HepG2 (cell line): ENCODE data around the gene AP2S1. TPM values are rescaled to one million over a fixed set of nuclear protein-coding genes. Genes with fewer than 3 reads are reported as not detected.

Experiments used
- ADNP ChIP-seq: sonication (generic); formaldehyde crosslinking; IDR thresholded peaks from 2 replicates; pipeline ENCODE4 v1.4.0; 2020; ENCODE audit warnings: missing genetic modification reagents
- AGO1 ChIP-seq: fragments of 200-400 bp; formaldehyde crosslinking; IDR thresholded peaks from 2 replicates; pipeline ENCODE4 v1.6.1; 2017; ENCODE audit warnings: mild to moderate bottlenecking, low read depth, low read length, moderate library complexity; ENCODE audit not compliant: poor library complexity, severe bottlenecking
- AHR ChIP-seq: IDR thresholded peaks from 2 replicates; pipeline ENCODE4 v1.6.1; 2018; ENCODE audit warnings: missing genetic modification reagents, missing compliant biosample characterization
- DDIT3 ChIP-seq: sonication (generic); formaldehyde crosslinking; IDR thresholded peaks from 2 replicates; pipeline ENCODE4 v1.4.0; 2020; ENCODE audit warnings: mild to moderate bottlenecking, missing genetic modification reagents
- FOXA3 ChIP-seq: IDR thresholded peaks from 2 replicates; pipeline ENCODE4 v1.6.1; 2016; ENCODE audit warnings: missing genetic modification reagents, missing compliant biosample characterization
- IKZF5 ChIP-seq: IDR thresholded peaks from 2 replicates; pipeline ENCODE4 v1.6.1; 2018; ENCODE audit warnings: missing genetic modification reagents, mild to moderate bottlenecking, missing compliant biosample characterization
- IRX3 ChIP-seq: sonication (generic); formaldehyde crosslinking; IDR thresholded peaks from 2 replicates; pipeline ENCODE4 v1.8.1; 2023; ENCODE audit warnings: mild to moderate bottlenecking, low read depth, missing genetic modification reagents, borderline replicate concordance
- JARID2 ChIP-seq: sonication (generic); formaldehyde crosslinking; IDR thresholded peaks from 2 replicates; pipeline ENCODE4 v1.8.1; 2023; ENCODE audit warnings: missing genetic modification reagents, inconsistent platforms; ENCODE audit not compliant: insufficient replicate concordance
- NONO ChIP-seq, 2 experiments: fragments of 450-650 bp in 1 of 2; sonication (generic) in 1 of 2; formaldehyde crosslinking in 1 of 2; IDR thresholded peaks in 1 of 2; conservative IDR thresholded peaks in 1 of 2; 2 replicates each; pipeline versions ENCODE4 v1.6.1 to v1.8.0; 2017 to 2022; ENCODE audit warnings: mild to moderate bottlenecking in 1 of 2, missing genetic modification reagents in 1 of 2, moderate library complexity in 1 of 2
- PLSCR1 ChIP-seq: sonication (generic); formaldehyde crosslinking; IDR thresholded peaks from 2 replicates; pipeline ENCODE4 v1.5.0; 2020; ENCODE audit warnings: missing genetic modification reagents, mild to moderate bottlenecking, borderline replicate concordance
- POLR2AphosphoS2 ChIP-seq: IDR thresholded peaks from 2 replicates; pipeline ENCODE4 v1.6.1; 2011; ENCODE audit warnings: low read depth, low read length, improper control_type of control experiment
- POLR2G ChIP-seq: fragments of 200-400 bp; formaldehyde crosslinking; IDR thresholded peaks from 2 replicates; pipeline ENCODE4 v1.6.1; 2018; ENCODE audit warnings: mild to moderate bottlenecking, low read depth, low read length, moderate library complexity
- PRMT3 ChIP-seq: sonication (generic); formaldehyde crosslinking; IDR thresholded peaks from 2 replicates; pipeline ENCODE4 v1.8.1; 2022; ENCODE audit warnings: low read depth, mild to moderate bottlenecking, moderate library complexity, missing genetic modification reagents, borderline replicate concordance
- RXRA ChIP-seq: sonication (generic); formaldehyde crosslinking; IDR thresholded peaks from 2 replicates; pipeline ENCODE4 v1.5.1; 2020; ENCODE audit warnings: missing genetic modification reagents
- ZNF484 ChIP-seq: sonication (generic); formaldehyde crosslinking; IDR thresholded peaks from 2 replicates; pipeline ENCODE4 v1.5.1; 2020; ENCODE audit warnings: mild to moderate bottlenecking, low read depth, missing genetic modification reagents, borderline replicate concordance
- ZNF503 ChIP-seq: sonication (generic); formaldehyde crosslinking; IDR thresholded peaks from 2 replicates; pipeline ENCODE4 v1.4.0; 2020; ENCODE audit warnings: missing genetic modification reagents
- ZNF543 ChIP-seq: sonication (generic); formaldehyde crosslinking; IDR thresholded peaks from 2 replicates; pipeline ENCODE4 v1.4.0; 2020; ENCODE audit warnings: mild to moderate bottlenecking, missing genetic modification reagents
- ZNF629 ChIP-seq: sonication (generic); formaldehyde crosslinking; conservative IDR thresholded peaks from 2 replicates; pipeline ENCODE4 v1.5.0; 2020; ENCODE audit warnings: missing genetic modification reagents
- ZNF660 ChIP-seq: sonication (generic); formaldehyde crosslinking; IDR thresholded peaks from 2 replicates; pipeline ENCODE4 v1.5.1; 2020; ENCODE audit warnings: mild to moderate bottlenecking, low read depth, missing genetic modification reagents, borderline replicate concordance
- ZNF777 ChIP-seq: sonication (generic); formaldehyde crosslinking; IDR thresholded peaks from 2 replicates; pipeline ENCODE4 v1.4.0; 2020; ENCODE audit warnings: missing genetic modification reagents
- ZNF891 ChIP-seq: sonication (generic); formaldehyde crosslinking; IDR thresholded peaks from 2 replicates; pipeline ENCODE4 v1.5.0; 2020; ENCODE audit warnings: mild to moderate bottlenecking, missing genetic modification reagents
- ZSCAN29 ChIP-seq: sonication (generic); formaldehyde crosslinking; conservative IDR thresholded peaks from 2 replicates; pipeline ENCODE4 v1.4.0; 2020; ENCODE audit warnings: mild to moderate bottlenecking, missing genetic modification reagents
- polyA plus RNA-seq, 8 experiments: library from polyadenylated mRNA; depleted of rRNA in 3 of 8; stranded (reverse) in 7 of 8; unstranded in 1 of 8; fragments of >200 nt; fragmentation: Illumina TruSeq in 4 of 8; extraction: Trizol in 4 of 8; gene quantifications; 2 replicates each; pipeline versions ENCODE4 v1.2.1 to v1.2.3, GENCODE V29; 2011 to 2016; ENCODE audit warnings: low read depth in 4 of 8, missing spikeins in 1 of 8, mixed read lengths in 1 of 8; ENCODE audit not compliant: insufficient read depth in 1 of 8
- total RNA-seq, 5 experiments: library from RNA; depleted of rRNA; stranded (reverse); fragments of >200 nt; fragmentation: Illumina TruSeq; extraction: Trizol; gene quantifications; 2 replicates each; pipeline ENCODE4 v1.2.3, GENCODE V29; 2016; ENCODE audit warnings: low read depth in 1 of 5

AP2S1 gene
- total and polyA plus RNA-seq, 2 of the 13 experiments (the other 11 are each of a cell fraction or from before 2014, with no cell fraction given): 45.2 to 86.1 TPM

GRCh38 chr19:46856062-46857022 is 5.7 kb upstream of the AP2S1 start (continued):
- TF ChIP-seq ZNF503 (CRISPR knock-in tag) (peak; percentile 66), IRX3 (CRISPR knock-in tag) (no peak), ZNF629 (CRISPR knock-in tag) (peak; percentile 74), FOXA3 (peak; percentile 28; the same call in 1 of the 2 replicates), ZNF891 (CRISPR knock-in tag) (peak; percentile 50; the same call in 1 of the 2 replicates), JARID2 (CRISPR knock-in tag) (peak; percentile 64), RXRA (no peak), AHR (CRISPR knock-in tag) (0 out of 2 replicates have a peak, but pooled peaks have one; percentile 62), PLSCR1 (no peak), ZSCAN29 (CRISPR knock-in tag) (no peak), ZNF543 (CRISPR knock-in tag) (no peak), IKZF5 (peak; percentile 80), NONO (IDR thresholded peaks at IDR 0.05) (no peak), NONO (CRISPR knock-in tag; conservative IDR thresholded peaks at IDR 0.05) (peak; percentile 60; the same call in 1 of the 2 replicates), POLR2G (peak; percentile 47; the same call in 1 of the 2 replicates), ZNF777 (CRISPR knock-in tag) (peak; percentile 47; the same call in 1 of the 2 replicates), POLR2AphosphoS2 (no peak), ZNF660 (CRISPR knock-in tag) (no peak), AGO1 (peak; percentile 58), DDIT3 (CRISPR knock-in tag) (no peak), PRMT3 (CRISPR knock-in tag) (no peak), ADNP (peak; percentile 87), ZNF484 (CRISPR knock-in tag) (no peak)
